Measurements from ENCODE around the gene GBX1.

The GBX1 gene

GRCh38 chr7:151101621-151102396 lies 65.7 kb downstream of the GBX1 start:
- in situ Hi-C loops (cut with HindIII; ENCODE audit: low pct_ligation_motif_present, low sequenced_read_pairs), result no loop called here
- no peak for TF ChIP-seq CTCF (IDR thresholded peaks at IDR 0.05; ENCODE audit: low read depth, low read length, missing control alignments)
- Histone ChIP-seq H3K36me3 (replicated peaks) (no peaks in the 10 kb centered on the region), H3K27ac (no peak overlapping the region), H3K4me3 (ENCODE audit: low read depth, low read length) (no peak overlapping the region), H3K27me3 (replicated peaks) (no peaks in the 10 kb centered on the region)
- DNase-seq, result no peak

GRCh38 chr7:151100921-151101320 lies 66.6 kb downstream of the GBX1 start:
- H3K4me3 ChIP-seq (ENCODE audit: low read depth, low read length), result no peak overlapping the region
- in situ Hi-C loops (cut with HindIII; ENCODE audit: low pct_ligation_motif_present, low sequenced_read_pairs), result no loop called here
- H3K36me3 ChIP-seq (replicated peaks), result peaks cover 3% of the 10 kb centered on the region
- no peak for TF ChIP-seq CTCF (IDR thresholded peaks at IDR 0.05; ENCODE audit: low read depth, low read length, missing control alignments)
- no peak for DNase-seq
- H3K27ac ChIP-seq, result no peak overlapping the region
- H3K27me3 ChIP-seq (replicated peaks), result no peaks in the 10 kb centered on the region

- Histone ChIP-seq H3K36me3 (replicated peaks) (peaks cover 3% of the 10 kb centered on the region), H3K4me3 (ENCODE audit: low read depth, low read length) (no peak overlapping the region), H3K27me3 (replicated peaks) (no peaks in the 10 kb centered on the region), H3K27ac (no peak overlapping the region)
- in situ Hi-C loops (cut with HindIII; ENCODE audit: low pct_ligation_motif_present, low sequenced_read_pairs), result no loop called here
- TF ChIP-seq CTCF (IDR thresholded peaks at IDR 0.05; ENCODE audit: low read depth, low read length, missing control alignments), result no peak
- DNase-seq, result no peak
These were observed 67.8 kb downstream of the GBX1 start for GRCh38 chr7:151099486-151100211.

Measured in brain microvascular endothelial cell (primary cell).